Muscle layer of duodenum (tissue), 2 donors: ENCODE measurements around the gene MS4A18.
"Not testable (repeated sequence)": the region's sequence is repeated elsewhere in the genome, so short reads cannot be mapped to it uniquely, and the experiment has no call there.

Experiments
- H3K27ac ChIP-seq: one replicate; pipeline ENCODE4 v1.7.0; 2013; ENCODE audit warnings: mild to moderate bottlenecking, low read length
- H3K27me3 ChIP-seq: one replicate; pipeline ENCODE4 v1.7.0; 2013; ENCODE audit warnings: low read depth, mild to moderate bottlenecking, control low read depth, low read length
- H3K36me3 ChIP-seq, 2 donors: one replicate each; pipeline ENCODE4 v1.7.0; 2013; ENCODE audit warnings: low read length in 2 of 2, control low read depth in 1 of 2, mild to moderate bottlenecking in 1 of 2; ENCODE audit not compliant: insufficient read depth in 2 of 2, control insufficient read depth in 1 of 2
- H3K4me1 ChIP-seq, 2 donors: one replicate each; pipeline ENCODE4 v1.7.0; 2013; ENCODE audit warnings: low read length in 2 of 2, mild to moderate bottlenecking in 2 of 2, control low read depth in 1 of 2, moderate library complexity in 1 of 2; ENCODE audit not compliant: insufficient read depth in 2 of 2, control insufficient read depth in 1 of 2
- H3K4me3 ChIP-seq, 2 donors: one replicate each; pipeline ENCODE4 v1.7.0; 2013; ENCODE audit warnings: low read length in 2 of 2, low read depth in 1 of 2, mild to moderate bottlenecking in 1 of 2
- H3K9me3 ChIP-seq, 2 donors: one replicate each; pipeline ENCODE4 v1.7.0; 2013; ENCODE audit warnings: low read length in 2 of 2, control low read depth in 1 of 2, mild to moderate bottlenecking in 1 of 2; ENCODE audit not compliant: control insufficient read depth in 1 of 2
- donor health status: healthy.

MS4A18 gene

GRCh38 chr11:60706931-60707330 lies 17.6 kb upstream of the MS4A18 start:
- Histone ChIP-seq H3K36me3 (no peaks in the 10 kb centered on the region), H3K4me3 (no peak overlapping the region), H3K9me3 (no peaks in the 10 kb centered on the region), H3K27me3 (no peaks in the 10 kb centered on the region), H3K4me1 (peaks cover 0 to 9% of the 10 kb centered on the region in 2 donors), H3K27ac (no peak overlapping the region)

GRCh38 chr11:60710482-60710881 lies 14.0 kb upstream of the MS4A18 start:
- Histone ChIP-seq H3K27ac (no peak overlapping the region), H3K4me1 (peaks cover 0 to 9% of the 10 kb centered on the region in 2 donors), H3K27me3 (no peaks in the 10 kb centered on the region), H3K9me3 (no peaks in the 10 kb centered on the region), H3K4me3 (no peak overlapping the region), H3K36me3 (no peaks in the 10 kb centered on the region)

GRCh38 chr11:60711276-60711675 lies 13.2 kb upstream of the MS4A18 start:
- no peak overlapping the region for H3K27ac ChIP-seq
- H3K27me3 ChIP-seq: no peaks in the 10 kb centered on the region
- peaks cover 0 to 9% of the 10 kb centered on the region in 2 donors for H3K4me1 ChIP-seq
- no peaks in the 10 kb centered on the region for H3K36me3 ChIP-seq
- H3K4me3 ChIP-seq: no peak overlapping the region
- no peaks in the 10 kb centered on the region for H3K9me3 ChIP-seq

GRCh38 chr11:60713423-60713822 lies 11.1 kb upstream of the MS4A18 start:
- not testable (repeated sequence) for H3K27me3 ChIP-seq, H3K27ac ChIP-seq, H3K4me1 ChIP-seq, H3K4me3 ChIP-seq, H3K36me3 ChIP-seq, H3K9me3 ChIP-seq

GRCh38 chr11:60717956-60718355 lies 6.6 kb upstream of the MS4A18 start:
- Histone ChIP-seq H3K4me1 (no peaks in the 10 kb centered on the region), H3K27me3 (no peaks in the 10 kb centered on the region), H3K9me3 (peaks cover 0 to 3% of the 10 kb centered on the region in 2 donors), H3K36me3 (no peaks in the 10 kb centered on the region), H3K27ac (no peak overlapping the region), H3K4me3 (no peak overlapping the region)

- H3K4me1 ChIP-seq: no peaks in the 10 kb centered on the region
- H3K27ac ChIP-seq: no peak overlapping the region
- H3K4me3 ChIP-seq: no peak overlapping the region
- peaks cover 0 to 3% of the 10 kb centered on the region in 2 donors for H3K9me3 ChIP-seq
- H3K36me3 ChIP-seq: no peaks in the 10 kb centered on the region
- H3K27me3 ChIP-seq: no peaks in the 10 kb centered on the region
Observed at GRCh38 chr11:60718524-60719316, 5.8 kb upstream of the MS4A18 start.

GRCh38 chr11:60719391-60719790 lies 5.1 kb upstream of the MS4A18 start:
- H3K27me3 ChIP-seq: no peaks in the 10 kb centered on the region
- H3K4me1 ChIP-seq: no peaks in the 10 kb centered on the region
- H3K27ac ChIP-seq: no peak overlapping the region
- peaks cover 0 to 3% of the 10 kb centered on the region in 2 donors for H3K9me3 ChIP-seq
- no peaks in the 10 kb centered on the region for H3K36me3 ChIP-seq
- H3K4me3 ChIP-seq: no peak overlapping the region

- Histone ChIP-seq H3K4me3 (no peak overlapping the region), H3K27me3 (no peaks in the 10 kb centered on the region), H3K4me1 (no peaks in the 10 kb centered on the region), H3K27ac (no peak overlapping the region), H3K9me3 (peaks cover 0 to 3% of the 10 kb centered on the region in 2 donors), H3K36me3 (no peaks in the 10 kb centered on the region)
Observed at GRCh38 chr11:60720460-60720859, 4.1 kb upstream of the MS4A18 start.

GRCh38 chr11:60725592-60725991 lies 1.1 kb downstream of the MS4A18 start:
- H3K27ac ChIP-seq: no peak overlapping the region
- H3K9me3 ChIP-seq: no peaks in the 10 kb centered on the region
- H3K4me1 ChIP-seq: no peaks in the 10 kb centered on the region
- H3K4me3 ChIP-seq: no peak overlapping the region
- H3K36me3 ChIP-seq: no peaks in the 10 kb centered on the region
- no peaks in the 10 kb centered on the region for H3K27me3 ChIP-seq

- Histone ChIP-seq H3K4me1 (no peaks in the 10 kb centered on the region), H3K27me3 (no peaks in the 10 kb centered on the region), H3K9me3 (no peaks in the 10 kb centered on the region), H3K4me3 (no peak overlapping the region), H3K27ac (no peak overlapping the region), H3K36me3 (no peaks in the 10 kb centered on the region)
Observed at GRCh38 chr11:60731586-60731985, 7.1 kb downstream of the MS4A18 start.

GRCh38 chr11:60734279-60734678 lies 9.8 kb downstream of the MS4A18 start:
- Histone ChIP-seq H3K4me3 (no peak overlapping the region), H3K36me3 (no peaks in the 10 kb centered on the region)

GRCh38 chr11:60739114-60739513 lies 14.6 kb downstream of the MS4A18 start:
- H3K4me1 ChIP-seq: no peaks in the 10 kb centered on the region
- H3K27ac ChIP-seq: no peak overlapping the region
- no peaks in the 10 kb centered on the region for H3K36me3 ChIP-seq
- H3K27me3 ChIP-seq: no peaks in the 10 kb centered on the region
- H3K4me3 ChIP-seq: no peak overlapping the region
- peaks cover 0 to 23% of the 10 kb centered on the region in 2 donors for H3K9me3 ChIP-seq

More at GRCh38 chr11:60734279-60734678, 9.8 kb downstream of the MS4A18 start:
- Histone ChIP-seq H3K27me3 (no peaks in the 10 kb centered on the region), H3K9me3 (no peaks in the 10 kb centered on the region), H3K27ac (no peak overlapping the region), H3K4me1 (no peaks in the 10 kb centered on the region)
